Activated B cell treated with CpG ODN at 0.5 μM for 24 hours (primary cell): ENCODE results near the gene DEDD. TPM values are rescaled to one million over a fixed set of nuclear protein-coding genes. Genes with fewer than 3 reads are reported as not detected.

Experiments
- ATAC-seq: fragments of 200-7000 bp; cut with Tn5 transposase; one replicate; pipeline ENCODE4 v1.10.0; 2021; ENCODE audit warnings: low read depth, mild to moderate bottlenecking, moderate library complexity
- CTCF ChIA-PET: fragments of 350-600 bp; sonication (Branson Sonifier 250); formaldehyde crosslinking; loops from one replicate; lab custom pipeline; 2021; ENCODE audit warnings: antibody characterized with exemption; lab: Charles Lee
- POLR2A ChIA-PET: fragments of 350-600 bp; sonication (Branson Sonifier 250); formaldehyde crosslinking; loops from one replicate; lab custom pipeline; 2021; ENCODE audit warnings: antibody characterized with exemption; lab: Charles Lee
- DNase-seq: peaks from one replicate; pipeline ENCODE4 v3.0.0; 2022
- H3K27ac Mint-ChIP-seq: one replicate; pipeline ENCODE4 v1.8.0; 2020; ENCODE audit warnings: mixed read lengths
- H3K27me3 Mint-ChIP-seq: one replicate; pipeline ENCODE4 v1.8.0; 2021; ENCODE audit warnings: mixed read lengths
- H3K36me3 Mint-ChIP-seq: one replicate; pipeline ENCODE4 v1.8.0; 2021; ENCODE audit warnings: low read depth, mixed read lengths
- H3K4me1 Mint-ChIP-seq: one replicate; pipeline ENCODE4 v1.8.0; 2021; ENCODE audit warnings: mixed read lengths
- H3K4me3 Mint-ChIP-seq: one replicate; pipeline ENCODE4 v1.8.0; 2020; ENCODE audit warnings: mild to moderate bottlenecking, mixed read lengths
- H3K9me3 Mint-ChIP-seq: one replicate; pipeline ENCODE4 v1.8.0; 2020; ENCODE audit warnings: mixed read lengths
- CTCF ChIP-seq: fragments of 200-600 bp; IDR thresholded peaks from one replicate; pipeline ENCODE4 v1.8.0; 2022; ENCODE audit warnings: antibody characterized with exemption, mild to moderate bottlenecking
- intact Hi-C: fragments of 100-400 bp; cut with micrococcal nuclease; formaldehyde crosslinking; loops from one replicate; pipeline ENCODE4 v1.15.1; 2024
- total RNA-seq: library from RNA; stranded (reverse); gene quantifications from 2 replicates; pipeline ENCODE4 v1.2.3, GENCODE V29; 2022

DEDD gene
- total RNA-seq, 1 donor from 2014 or later, result 40.5 TPM

GRCh38 chr1:161077426-161077825 lies 55.0 kb downstream of the DEDD start:
- no peak overlapping the region for H3K4me3 Mint-ChIP-seq
- no peaks in the 10 kb centered on the region for H3K9me3 Mint-ChIP-seq
- TF ChIP-seq CTCF, result no peak
- POLR2A ChIA-PET, result no interaction called here
- no peaks in the 10 kb centered on the region for H3K4me1 Mint-ChIP-seq
- intact Hi-C loops, result loop anchor here (2.0 kb wide), 1 partner anchor 13 kb away; no protein-coding TSS in a partner anchor
- H3K27me3 Mint-ChIP-seq, result peaks cover 2% of the 10 kb centered on the region
- H3K36me3 Mint-ChIP-seq, result no peaks in the 10 kb centered on the region
- DNase-seq, result no peak
- CTCF ChIA-PET, result no interaction called here
- ATAC-seq, result no peak
- no peak overlapping the region for H3K27ac Mint-ChIP-seq

GRCh38 chr1:161076410-161076809 lies 56.1 kb downstream of the DEDD start:
- Mint-ChIP-seq H3K36me3 (no peaks in the 10 kb centered on the region), H3K4me1 (peaks cover 5% of the 10 kb centered on the region), H3K27ac (no peak overlapping the region), H3K9me3 (no peaks in the 10 kb centered on the region), H3K27me3 (peaks cover 2% of the 10 kb centered on the region), H3K4me3 (no peak overlapping the region)
- ChIA-PET CTCF (no interaction called here), POLR2A (interaction anchor here (0.7 to 1.8 kb wide), 2 partner anchors 21 to 107 kb away, joined by 3 to 7 read pairs; partner anchors contain the start of gene KLHDC9)
- DNase-seq (no peak), ATAC-seq (no peak)
- intact Hi-C loops, result loop anchor here (2.0 kb wide), 1 partner anchor 14 kb away; no protein-coding TSS in a partner anchor
- no peak for TF ChIP-seq CTCF

GRCh38 chr1:161074676-161075368 lies 57.6 kb downstream of the DEDD start:
- H3K27me3 Mint-ChIP-seq, result peaks cover 2% of the 10 kb centered on the region
- no peak overlapping the region for H3K27ac Mint-ChIP-seq
- H3K36me3 Mint-ChIP-seq, result peaks cover under 1% of the 10 kb centered on the region
- H3K4me1 Mint-ChIP-seq, result peaks cover 17% of the 10 kb centered on the region
- POLR2A ChIA-PET, result no interaction called here
- TF ChIP-seq CTCF, result no peak
- intact Hi-C loops, result no loop called here
- CTCF ChIA-PET, result interaction anchor here (1.6 kb wide), 1 partner anchor 23 kb away, joined by 8 read pairs; no protein-coding TSS in a partner anchor
- H3K4me3 Mint-ChIP-seq, result no peak overlapping the region
- DNase-seq (no peak), ATAC-seq (no peak)
- no peaks in the 10 kb centered on the region for H3K9me3 Mint-ChIP-seq

- ChIA-PET POLR2A (interaction anchor here (9.8 kb wide), 1 partner anchor 28 kb away, joined by 285 read pairs; the partner anchor contains the start of gene USF1), CTCF (interaction anchor here (1.6 to 4.6 kb wide), 2 partner anchors 24 to 76 kb away, joined by 8 to 18 read pairs; no protein-coding TSS in a partner anchor)
- no peaks in the 10 kb centered on the region for H3K9me3 Mint-ChIP-seq
- no peak for DNase-seq
- no peak overlapping the region for H3K27ac Mint-ChIP-seq
- H3K36me3 Mint-ChIP-seq, result peaks cover 11% of the 10 kb centered on the region
- no peak for TF ChIP-seq CTCF
- peaks cover 23% of the 10 kb centered on the region for H3K4me1 Mint-ChIP-seq
- no peaks in the 10 kb centered on the region for H3K27me3 Mint-ChIP-seq
- ATAC-seq, result no peak
- intact Hi-C loops, result no loop called here
- no peak overlapping the region for H3K4me3 Mint-ChIP-seq
Observed at GRCh38 chr1:161073474-161074121, 58.9 kb downstream of the DEDD start.
